Embryonic facial prominence (tissue), 1 donor: ENCODE measurements around the gene IL6R.

Source experiments
- DNase-seq: peaks from one replicate; pipeline ENCODE4 v3.0.0-alpha.2; 2016; ENCODE audit errors: extremely low spot score

The IL6R gene

GRCh38 chr1:154425172-154425571 is 20.0 kb downstream of the IL6R start:
- DNase-seq: no peak

- DNase-seq: no peak
Measured at GRCh38 chr1:154427173-154428139, 22.3 kb downstream of the IL6R start.

GRCh38 chr1:154429118-154429517 is 24.0 kb downstream of the IL6R start:
- no peak for DNase-seq

- DNase-seq: no peak
Measured at GRCh38 chr1:154429841-154430611, 24.9 kb downstream of the IL6R start.

GRCh38 chr1:154430903-154431302 is 25.8 kb downstream of the IL6R start:
- no peak for DNase-seq

GRCh38 chr1:154431586-154432373 is 26.6 kb downstream of the IL6R start:
- DNase-seq: no peak

GRCh38 chr1:154433161-154433764 is 28.1 kb downstream of the IL6R start:
- DNase-seq: no peak

GRCh38 chr1:154434346-154435085 is 29.4 kb downstream of the IL6R start:
- no peak for DNase-seq

GRCh38 chr1:154435599-154436200 is 30.6 kb downstream of the IL6R start:
- DNase-seq: no peak

GRCh38 chr1:154436433-154436832 is 31.3 kb downstream of the IL6R start:
- no peak for DNase-seq

GRCh38 chr1:154440036-154440804 is 35.1 kb downstream of the IL6R start:
- no peak for DNase-seq

- DNase-seq: no peak
Measured at GRCh38 chr1:154441241-154441888, 36.2 kb downstream of the IL6R start.

GRCh38 chr1:154442006-154442740 is 37.0 kb downstream of the IL6R start:
- DNase-seq: no peak

- DNase-seq: no peak
Measured at GRCh38 chr1:154443274-154444013, 38.3 kb downstream of the IL6R start.

GRCh38 chr1:154445040-154445472 is 39.9 kb downstream of the IL6R start:
- no peak for DNase-seq

- no peak for DNase-seq
Measured at GRCh38 chr1:154446292-154446691, 41.1 kb downstream of the IL6R start.

- no peak for DNase-seq
Measured at GRCh38 chr1:154446789-154447188, 41.6 kb downstream of the IL6R start.
